SK-N-DZ (cell line): Measurements from ENCODE around the gene NDUFB7. TPM values are rescaled to one million over a fixed set of nuclear protein-coding genes. Genes with fewer than 3 reads are reported as not detected.
"Not testable (repeated sequence)": the region's sequence is repeated elsewhere in the genome, so short reads cannot be mapped to it uniquely, and the experiment has no call there.

Source experiments
- DNase-seq: peaks from one replicate; pipeline ENCODE4 v3.0.0-alpha.2; 2015; ENCODE audit warnings: low spot score
- polyA plus RNA-seq, 2 experiments: library from polyadenylated mRNA; depleted of rRNA; stranded (reverse); fragments of >200 nt; gene quantifications; 2 replicates each; pipeline ENCODE4 v1.2.3, GENCODE V29; 2014

The NDUFB7 gene
- 439 and 440 TPM in 2 replicates for polyA plus RNA-seq (2014; cell fraction: cytosol; rRNA removed)
- polyA plus RNA-seq (2014; cell fraction: nucleus; rRNA removed) = 262 and 394 TPM in 2 replicates

DNA sequence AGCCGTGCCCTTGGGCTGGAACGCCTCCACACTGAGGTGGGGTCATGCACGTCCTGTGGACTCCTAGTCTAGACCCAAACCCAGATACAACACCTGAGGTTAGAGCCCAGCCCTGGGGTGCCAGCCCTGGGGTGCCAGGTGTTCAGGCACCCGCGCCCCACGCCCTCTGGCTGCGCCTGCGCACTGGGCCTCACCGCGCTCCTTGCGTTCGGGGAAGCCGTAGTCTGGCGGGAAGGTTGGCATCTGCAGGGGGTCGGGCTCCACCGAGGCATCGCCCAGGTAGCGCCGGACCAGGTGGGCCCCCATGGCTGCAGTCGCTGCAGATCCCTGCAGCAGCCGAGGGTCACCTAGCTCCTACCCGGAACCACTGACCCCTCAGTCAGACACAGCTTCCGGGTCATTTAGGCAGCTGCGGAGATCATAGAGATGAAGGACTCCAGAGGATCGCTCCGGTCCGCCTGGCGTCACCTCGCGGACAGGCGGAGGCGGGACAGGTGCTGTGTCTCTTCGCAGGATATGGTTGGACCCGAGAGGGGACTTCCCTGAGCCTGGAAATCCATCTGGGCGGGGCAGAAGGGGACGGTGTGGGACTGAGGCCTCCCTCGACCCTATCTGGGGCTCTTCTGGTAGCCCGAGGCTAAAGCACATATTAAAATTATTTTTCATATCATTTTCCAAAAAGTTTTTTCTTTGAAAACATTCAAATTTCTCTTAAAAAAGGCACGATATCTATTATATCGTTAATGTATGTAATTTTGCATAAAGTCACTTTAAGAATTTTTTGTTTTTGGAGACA, at the start of gene NDUFB7:
TSS of gene NDUFB7 (minus strand) at position 372 of the 796 bp plus-strand sequence. CDS start at position 306, 66 bp downstream.
- peak; percentile 93 for DNase-seq

DNA sequence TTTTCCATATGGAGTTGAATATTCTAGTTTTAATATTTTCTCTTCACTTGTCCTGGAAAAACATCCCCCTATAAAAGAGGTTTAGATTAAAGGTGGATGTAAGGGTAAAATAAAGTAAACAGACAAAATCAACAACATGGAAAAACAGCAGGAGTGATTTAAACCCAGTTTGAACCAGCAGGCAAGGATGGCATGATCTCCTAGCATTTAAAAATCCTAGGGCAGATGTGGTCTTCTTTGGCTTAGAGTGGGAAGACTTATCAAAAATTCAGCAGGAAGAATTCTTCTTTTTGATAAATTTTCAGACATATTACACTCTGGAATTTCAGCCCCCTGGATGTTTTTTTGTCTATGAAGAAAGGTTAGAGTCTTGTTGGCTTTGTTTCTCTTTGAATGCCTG, 47.5 kb upstream of the NDUFB7 start:
- no peak for DNase-seq

DNA sequence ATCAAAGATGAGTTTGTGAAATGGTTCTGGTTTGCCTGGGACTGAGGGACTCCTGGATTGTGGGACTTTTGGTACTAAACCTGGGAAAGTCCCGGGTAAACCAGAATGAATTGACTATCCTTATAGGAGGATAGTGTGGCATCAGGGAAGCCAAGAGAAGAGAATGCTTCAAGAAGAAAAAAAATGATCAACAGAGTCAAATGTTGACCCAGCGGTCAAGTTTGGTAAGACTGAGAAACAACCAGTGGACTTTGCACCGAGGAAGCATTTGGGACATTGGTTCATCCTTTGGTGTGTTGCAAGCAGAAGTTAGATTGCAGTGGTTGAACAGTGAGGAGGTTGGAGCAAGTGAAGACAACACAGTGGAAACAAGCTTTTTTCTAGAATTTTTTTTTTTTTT, 44.5 kb upstream of the NDUFB7 start:
- no peak for DNase-seq

DNA sequence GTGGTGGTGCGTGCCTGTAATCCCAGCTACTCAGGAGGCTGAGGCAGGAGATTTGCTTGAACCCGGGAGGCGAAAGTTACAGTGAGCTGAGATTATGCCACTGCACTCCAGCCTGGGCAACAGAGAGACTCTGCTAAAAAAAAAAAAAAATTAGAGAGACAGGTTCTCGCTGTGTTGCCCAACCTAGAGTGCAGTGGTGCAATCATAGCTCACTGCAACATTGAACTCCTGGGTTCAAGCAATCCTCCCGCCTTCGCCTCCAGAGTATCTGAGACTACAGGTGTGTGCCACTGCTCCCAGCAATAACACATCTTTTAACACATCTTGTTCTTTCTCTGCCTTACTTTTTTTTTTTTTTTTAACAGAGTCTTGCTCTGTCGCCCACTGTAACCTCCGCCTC, 43.8 kb upstream of the NDUFB7 start:
- no peak for DNase-seq

DNA sequence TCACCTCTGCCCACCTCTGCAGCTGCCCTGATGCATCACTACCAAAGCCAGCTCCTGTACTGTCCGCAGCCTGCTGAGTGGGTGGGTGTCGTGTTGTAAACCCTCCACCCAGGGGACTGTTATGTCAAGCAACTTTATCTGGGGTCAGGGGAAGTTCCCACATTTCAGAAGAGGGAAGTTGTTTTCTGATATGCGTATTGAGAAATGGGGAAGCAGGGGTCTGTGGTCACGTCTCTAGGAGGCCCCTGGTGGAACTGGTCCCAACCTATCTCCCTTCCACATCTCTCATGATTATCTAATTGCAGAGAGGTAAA, 42.2 kb upstream of the NDUFB7 start:
- DNase-seq = no peak

DNA sequence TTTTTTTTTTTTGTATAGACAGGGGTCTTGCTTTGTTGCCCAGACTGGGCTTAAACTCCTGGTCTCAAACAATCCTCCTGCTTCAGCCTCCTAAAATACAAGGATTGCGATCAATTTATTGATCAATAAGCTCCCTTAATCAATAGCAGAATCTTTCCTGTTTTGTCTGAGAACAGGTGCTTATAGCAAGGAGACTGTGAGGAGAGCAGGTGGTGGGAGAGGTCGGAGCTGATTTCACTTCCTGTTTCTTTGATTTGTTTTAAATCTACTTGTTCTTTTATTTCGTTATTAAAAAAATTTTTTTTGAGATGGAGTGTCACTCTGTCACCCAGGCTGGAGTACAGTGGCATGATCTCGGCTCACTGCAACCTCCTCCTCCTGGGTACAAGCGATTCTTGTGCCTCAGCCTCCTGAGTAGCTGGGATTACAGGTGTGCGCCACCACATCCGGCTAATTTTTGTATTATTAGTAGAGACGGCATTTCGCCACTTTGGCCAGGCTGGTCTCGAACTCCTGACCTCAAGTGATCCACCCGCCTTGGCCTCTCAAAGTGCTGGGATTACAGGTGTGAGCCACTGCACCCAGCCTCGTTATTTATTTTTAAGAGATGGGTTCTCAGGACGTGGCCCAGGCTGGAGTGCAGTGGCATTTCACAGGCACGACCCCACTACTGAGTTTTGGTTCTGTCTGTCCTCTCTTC, 41.7 kb upstream of the NDUFB7 start:
- DNase-seq = not testable (repeated sequence)

DNA sequence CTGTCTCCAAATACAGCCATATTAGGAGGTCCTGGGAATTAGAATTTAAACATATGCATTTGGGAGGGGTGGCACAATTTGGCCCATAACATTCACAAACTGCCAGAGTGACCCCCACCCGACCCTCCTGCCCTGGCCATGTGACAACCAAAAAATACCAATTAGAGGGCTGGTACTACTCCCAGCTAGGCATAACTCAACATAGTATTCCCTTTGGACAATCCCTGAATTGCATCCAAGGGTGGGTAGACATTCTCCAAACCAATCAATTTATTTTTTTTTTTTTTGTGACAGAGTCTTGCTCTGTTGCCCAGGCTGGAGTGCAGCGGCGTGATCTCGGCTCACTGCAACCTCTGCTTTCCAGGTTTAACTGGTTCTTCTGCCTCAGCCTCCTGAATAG, 40.8 kb upstream of the NDUFB7 start:
- no peak for DNase-seq

DNA sequence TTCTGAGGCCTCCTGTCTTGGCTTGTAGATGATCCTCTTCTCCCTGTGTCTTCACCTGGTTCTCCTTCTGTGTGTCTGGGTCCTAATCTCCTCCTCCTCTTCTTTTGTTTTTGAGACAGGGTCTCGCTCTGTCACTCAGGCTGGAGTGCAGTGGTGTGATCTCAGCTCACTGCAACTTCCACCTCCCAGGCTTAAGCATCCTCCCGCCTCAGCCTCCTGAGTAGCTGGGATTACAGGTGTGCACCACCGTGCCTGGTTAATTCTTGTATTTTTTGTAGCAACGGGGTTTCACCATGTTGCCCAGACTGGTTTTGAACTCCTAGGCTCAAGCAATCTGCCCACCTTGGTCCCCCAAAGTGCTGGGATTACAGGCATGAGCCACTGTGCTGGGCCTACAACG, 40.4 kb upstream of the NDUFB7 start:
- DNase-seq = not testable (repeated sequence)

DNA sequence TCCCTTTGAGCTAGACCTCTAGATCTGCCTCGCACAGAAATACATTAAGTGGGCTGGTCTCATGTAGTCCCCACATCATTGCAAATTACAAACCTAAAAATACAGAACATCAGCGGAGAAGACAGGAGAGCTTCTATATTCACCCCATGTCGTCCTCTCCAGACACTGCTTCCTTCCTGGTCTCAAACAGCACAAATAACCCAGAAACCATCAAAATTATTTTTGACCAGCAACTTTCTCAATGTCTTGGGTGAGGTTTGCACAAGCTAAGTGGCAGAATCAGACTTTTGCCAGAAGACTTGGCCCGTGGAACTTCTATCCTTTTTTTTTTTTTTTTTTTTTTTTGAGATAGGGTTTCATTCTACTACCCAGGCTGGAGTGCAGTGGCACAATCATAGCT, 39.2 kb upstream of the NDUFB7 start:
- no peak for DNase-seq

DNA sequence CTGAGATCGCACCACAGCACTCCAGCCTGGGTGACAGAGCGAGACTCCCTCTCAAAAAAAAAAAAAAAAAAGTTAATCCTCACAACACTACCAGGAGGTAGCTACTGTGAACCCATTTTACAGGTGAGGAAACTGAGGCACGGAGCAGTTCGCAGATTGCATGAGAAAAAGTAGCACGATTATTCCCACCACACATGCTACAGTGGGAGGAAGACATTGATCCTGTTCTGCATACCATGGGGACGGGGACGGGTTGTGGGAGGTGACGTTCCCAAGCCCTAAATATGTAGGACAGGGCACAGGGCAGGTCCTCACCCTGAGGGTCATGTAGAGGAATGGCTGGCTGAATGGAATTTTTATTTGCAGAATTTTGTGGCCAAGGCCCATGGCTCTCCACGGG, 34.8 kb upstream of the NDUFB7 start:
- no peak for DNase-seq

DNA sequence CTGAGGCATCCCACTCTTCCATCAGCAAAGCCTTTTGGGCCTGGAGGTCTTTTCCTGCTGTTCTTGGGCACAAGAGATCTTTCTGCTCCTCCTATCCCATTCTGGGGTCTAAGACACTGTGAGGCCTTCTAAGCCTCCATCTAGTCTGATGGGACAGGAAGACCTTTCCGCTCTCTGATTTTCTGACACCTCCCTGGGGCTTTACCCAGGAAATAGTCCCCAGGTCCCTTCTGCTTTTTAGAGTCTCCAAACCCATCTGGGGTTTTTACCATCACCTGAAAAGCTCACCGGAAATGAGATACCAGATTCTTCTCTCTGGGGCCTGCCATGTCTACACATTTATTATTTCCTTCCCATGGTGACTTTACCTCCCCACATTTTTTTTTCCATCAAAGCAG, 32.1 kb upstream of the NDUFB7 start:
- no peak for DNase-seq

DNA sequence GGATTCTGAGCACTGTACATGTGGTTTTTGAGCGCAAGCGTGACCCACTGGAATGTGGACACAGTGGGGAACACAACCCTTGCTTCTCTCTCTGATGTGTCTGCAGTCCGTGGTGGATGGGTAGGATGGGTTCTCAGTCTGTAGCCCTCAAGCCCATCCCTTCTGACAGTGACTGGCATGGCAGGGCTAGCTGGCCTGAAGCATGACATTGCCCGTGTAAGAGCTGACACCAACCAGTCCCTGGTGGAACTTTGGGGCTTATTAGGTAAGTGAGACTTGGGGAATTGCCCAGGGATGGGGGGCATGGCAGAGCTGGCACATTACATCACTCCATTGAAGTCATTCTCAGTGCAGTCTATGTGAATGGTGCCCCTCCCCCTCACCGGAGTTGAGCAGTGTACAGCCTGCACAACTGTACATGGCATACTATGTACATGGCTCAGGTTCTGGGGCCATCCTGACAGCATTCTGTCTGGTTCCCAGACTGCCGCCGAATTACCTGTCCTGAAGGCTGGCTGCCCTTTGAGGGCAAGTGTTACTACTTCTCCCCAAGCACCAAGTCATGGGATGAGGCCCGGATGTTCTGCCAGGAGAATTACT, 27.8 kb upstream of the NDUFB7 start:
- DNase-seq = no peak

DNA sequence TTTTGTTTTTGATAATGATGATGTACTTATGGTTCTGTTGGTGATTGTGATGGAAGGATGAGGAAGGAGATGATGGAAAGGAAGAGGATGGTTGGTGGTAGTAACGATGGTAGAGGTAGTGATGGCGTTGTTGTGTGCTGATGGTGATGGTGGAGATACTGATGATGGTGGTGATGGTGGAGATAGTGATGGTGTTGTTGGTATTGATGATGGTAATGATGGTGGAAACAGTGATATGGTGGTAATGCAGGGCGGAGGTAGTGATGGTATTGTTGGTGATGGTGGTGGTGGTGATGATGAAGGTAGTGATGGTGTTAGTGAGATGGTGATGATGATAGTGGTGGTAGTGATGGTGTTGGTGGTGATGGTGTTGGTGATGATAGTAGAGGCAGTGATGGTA, 23.7 kb upstream of the NDUFB7 start:
- no peak for DNase-seq

DNA sequence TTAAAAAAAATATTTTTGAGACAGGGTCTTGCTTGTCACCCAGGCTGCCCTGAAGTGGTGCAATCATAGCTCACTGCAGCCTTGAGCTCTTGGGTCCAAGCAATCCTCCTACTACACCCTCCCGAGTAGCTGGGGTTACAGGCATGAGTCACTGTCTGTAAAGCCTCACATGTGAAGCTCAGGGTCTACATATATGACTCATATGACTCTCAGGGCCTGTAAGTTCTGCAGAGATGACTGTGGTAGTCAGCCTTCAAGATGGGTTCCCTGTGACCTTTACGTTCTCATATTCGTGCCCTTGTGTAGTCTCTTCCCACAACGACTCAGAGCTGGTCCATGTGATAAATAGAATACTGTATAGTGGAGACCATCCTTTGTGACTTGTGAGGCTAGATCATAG, 17.6 kb upstream of the NDUFB7 start:
- DNase-seq = not testable (repeated sequence)

DNA sequence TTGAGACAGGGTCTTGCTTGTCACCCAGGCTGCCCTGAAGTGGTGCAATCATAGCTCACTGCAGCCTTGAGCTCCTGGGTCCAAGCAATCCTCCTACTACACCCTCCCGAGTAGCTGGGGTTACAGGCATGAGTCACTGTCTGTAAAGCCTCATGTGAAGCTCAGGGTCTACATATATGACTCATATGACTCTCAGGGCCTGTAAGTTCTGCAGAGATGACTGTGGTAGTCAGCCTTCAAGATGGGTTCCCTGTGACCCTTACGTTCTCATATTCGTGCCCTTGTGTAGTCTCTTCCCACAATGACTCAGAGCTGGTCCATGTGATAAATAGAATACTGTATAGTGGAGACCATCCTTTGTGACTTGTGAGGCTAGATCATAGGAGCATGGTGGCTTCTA, 13.3 kb upstream of the NDUFB7 start:
- not testable (repeated sequence) for DNase-seq

DNA sequence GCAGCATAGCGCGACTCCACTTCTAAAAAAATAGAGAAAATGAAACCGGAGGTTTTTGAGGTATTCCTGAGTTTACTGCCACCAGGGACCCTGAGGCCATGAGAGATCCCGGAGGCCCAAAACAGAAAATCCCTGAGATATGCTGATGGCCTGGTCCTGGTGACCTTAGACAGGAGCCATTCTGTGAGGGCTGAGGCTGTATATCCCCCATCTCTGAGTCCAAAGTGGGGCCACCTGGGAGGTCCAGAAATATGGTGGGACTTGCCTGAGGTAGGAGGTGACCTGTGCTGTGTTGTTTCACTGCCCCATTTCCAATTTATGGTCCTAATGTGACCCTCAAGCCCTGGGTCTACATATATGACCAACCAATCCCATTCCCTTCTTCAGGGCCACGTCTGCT, 12.5 kb upstream of the NDUFB7 start:
- DNase-seq = not testable (repeated sequence)

DNA sequence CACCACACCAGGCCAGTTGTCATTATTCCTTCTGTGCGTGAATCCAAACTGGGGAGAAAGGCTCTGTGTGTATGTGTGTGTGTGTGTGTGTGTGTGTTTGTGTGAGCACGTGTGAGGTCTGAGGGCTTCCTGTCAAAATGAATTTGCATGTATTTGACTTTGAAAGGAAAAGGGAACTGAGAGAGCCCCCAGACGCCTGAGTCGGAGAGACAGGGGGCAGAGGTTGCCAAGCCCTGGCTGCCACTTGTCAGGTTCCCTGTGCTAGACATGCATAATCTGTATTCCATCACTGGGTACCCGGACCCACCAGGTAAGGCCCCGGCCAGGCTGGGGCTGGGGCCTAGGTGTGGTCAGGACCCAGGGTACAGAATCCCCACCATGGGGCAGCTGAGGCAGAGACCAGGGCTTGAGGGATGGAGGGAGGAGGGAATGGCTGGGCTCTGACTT, 11.1 kb upstream of the NDUFB7 start, which contains the start of gene CLEC17A:
TSS of gene CLEC17A (plus strand) at position 191 of the 447 bp plus-strand sequence. CDS start at position 268, 77 bp downstream.
- no peak for DNase-seq

DNA sequence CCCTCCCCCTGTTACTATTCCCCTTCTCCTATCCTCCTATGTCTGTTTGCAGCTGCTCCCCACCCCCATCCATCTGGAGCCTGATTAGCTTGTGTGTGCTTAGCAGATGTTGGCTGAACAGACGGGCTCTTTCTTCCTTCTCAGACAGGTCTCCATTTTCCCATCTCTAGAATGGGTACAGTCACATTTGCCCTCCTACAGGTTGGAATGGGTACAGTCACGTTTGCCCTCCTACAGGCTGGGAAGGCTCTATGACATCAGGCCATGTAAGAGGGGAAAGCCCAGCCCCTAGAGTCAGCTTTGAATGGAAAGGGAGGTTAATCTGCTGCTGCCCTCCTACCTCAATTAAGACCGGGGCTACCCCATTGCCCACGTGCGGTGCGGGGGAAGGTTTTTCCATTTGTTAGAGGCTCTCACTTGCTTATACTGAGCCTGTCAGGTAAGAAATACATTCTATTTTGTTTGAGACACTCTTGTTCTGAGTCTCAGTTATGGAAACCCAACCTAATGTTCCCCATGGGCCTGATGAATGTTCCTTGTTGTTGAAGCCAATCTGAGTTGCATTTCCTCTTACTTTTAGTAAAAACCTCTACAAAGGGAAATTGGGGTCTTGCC, 8.9 kb upstream of the NDUFB7 start:
- no peak for DNase-seq

DNA sequence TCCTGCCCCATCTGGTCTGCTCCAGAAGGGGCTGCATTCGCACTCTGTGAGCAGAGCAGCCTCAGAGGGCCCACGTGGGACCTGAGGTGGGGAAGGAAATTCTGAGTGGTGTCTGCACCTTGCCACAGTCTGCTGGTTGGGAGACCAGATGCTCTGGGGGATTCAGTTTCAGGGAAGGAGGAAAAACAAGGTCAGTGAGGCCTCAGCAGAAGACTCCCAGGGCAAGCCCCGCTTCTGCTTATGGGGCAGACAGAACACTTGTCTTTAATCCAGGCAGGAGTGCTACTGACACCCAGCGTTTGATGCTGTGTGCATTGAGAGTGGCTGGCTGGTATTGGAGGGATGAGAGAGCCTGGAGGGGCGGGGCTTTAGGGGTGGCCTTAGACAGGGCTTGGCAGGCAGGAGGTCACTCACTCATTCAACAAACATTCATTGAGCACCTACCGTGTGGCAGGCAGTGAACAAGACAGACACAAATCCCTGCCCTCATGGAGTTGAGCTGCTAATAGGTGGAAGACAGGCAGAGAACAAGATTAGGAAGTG, 6.1 kb upstream of the NDUFB7 start:
- DNase-seq = peak; percentile 31

DNA sequence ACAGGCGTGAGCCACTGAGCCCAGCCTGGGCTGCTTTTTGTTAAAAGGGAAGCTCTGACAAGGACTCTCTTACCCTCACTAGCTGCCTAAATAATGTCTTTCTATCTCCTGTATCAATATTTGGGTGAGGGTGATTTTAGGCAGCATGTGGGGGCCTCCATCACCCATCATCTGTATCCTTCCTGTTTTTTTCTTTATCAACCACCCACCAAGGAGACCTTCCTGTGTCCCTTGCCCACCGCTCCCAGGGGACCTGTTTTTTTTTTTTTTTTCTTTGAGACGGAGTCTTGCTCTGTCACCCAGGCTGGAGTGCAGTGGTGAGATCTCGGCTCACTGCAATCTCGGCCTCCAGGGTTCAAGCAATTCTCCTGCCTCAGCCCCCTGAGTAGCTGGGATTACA, 5.4 kb upstream of the NDUFB7 start:
- no peak for DNase-seq

DNA sequence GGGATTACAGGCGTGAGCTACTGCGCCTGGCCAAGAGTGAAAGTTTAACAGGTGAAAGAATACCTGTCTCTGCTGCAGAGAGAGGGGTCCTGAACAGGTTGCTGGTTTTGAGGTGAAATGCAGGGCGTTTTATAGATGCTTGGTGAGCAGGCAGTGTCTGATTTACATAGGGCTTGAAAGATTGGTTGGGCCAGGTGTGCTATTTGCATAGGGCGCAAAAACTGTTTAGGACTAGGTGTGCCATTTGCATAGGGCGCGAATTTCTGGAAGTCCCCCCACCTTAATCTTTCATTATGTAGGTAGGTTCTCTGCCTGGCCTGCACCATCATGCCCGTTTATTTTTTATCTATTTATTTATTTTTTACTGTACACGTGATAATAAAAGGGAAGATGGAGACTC, 4.5 kb upstream of the NDUFB7 start:
- no peak for DNase-seq
